ENCODE measurements around the gene POU3F2.

POU3F2 gene

DNA sequence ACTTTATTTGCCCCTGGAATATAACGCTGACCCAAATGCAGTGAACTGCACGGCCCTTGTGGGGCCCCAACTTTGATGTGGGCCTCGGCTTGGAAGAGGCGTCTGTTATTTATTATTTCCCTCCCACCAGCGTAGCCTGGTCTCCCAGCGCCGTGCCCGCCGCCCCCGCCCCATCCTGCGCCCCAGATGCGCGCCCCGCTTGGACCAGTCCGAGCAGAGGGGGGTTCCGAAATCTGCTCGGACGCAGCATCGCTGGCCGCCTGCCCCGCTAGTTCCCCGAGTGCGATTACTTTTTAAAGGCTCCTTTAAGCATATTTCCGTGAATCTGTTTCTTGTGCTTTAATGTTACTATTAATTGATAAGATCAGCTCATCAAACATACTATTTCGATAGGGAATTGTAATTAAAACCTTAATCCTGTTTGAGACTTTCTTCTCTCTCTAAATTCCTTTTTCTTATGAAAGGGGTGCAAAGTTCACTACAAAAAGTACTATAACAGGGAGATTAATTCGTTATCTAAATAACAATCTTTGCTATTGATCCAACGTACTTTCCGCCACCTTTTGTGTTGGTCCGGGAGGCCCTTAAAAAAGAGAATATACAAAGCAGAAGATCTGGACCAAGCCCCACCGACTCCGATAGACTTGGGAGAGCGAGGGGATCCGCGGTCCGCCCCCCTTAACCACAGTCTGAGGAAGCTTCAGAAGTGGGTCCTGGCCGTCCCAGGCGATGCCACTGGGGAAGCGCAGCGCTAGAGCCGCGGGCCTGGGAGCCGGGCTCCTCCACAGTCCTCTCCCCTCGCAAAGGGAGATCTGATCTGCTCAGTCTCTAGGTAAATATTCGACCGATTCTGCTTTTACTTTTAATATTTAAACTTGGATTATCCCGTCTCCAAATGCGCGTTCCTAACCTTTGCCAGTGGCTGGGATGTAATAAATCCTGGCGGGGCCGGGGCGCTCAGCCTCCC is 10.2 kb downstream of the POU3F2 start:
- no peak for DNase-seq

DNA sequence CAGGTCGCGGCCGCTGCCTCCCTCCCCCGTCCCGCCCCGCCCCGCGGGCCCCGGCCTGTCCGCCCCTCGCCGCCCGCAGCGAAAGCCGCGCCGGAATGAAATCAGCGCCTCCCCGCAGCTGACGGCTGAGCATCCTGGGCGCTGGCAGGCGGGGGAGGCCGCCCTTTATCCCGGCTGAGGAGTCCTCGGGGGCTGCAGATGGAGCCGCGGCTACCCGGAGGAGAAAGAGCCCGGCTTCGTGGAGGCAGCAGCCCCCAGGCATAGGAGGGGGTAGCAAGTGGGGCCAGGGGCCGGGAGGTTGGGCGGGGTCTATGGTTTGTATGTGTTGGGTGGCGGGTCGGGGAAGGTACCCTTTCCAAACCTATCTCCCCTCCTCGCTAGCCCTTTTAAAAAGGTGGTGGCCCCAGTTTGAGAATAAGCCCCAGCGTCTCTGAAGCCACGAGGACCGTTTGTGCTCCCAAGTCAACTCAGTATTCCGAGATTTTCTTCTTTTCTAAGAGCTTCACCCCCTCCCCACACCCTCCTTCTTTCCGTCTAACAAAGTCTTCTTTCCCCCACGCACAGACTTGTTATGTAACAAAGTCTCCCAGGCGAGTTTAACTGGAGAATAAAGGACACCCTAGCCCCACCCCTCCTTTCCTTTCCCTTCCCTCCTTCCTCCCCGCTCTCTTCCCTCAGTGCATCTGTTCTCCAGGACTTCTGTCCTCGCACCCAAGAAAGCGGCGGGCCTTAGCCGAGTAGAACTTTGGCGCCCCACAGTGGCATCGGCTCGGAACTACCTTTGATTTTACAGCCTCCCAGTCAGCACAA is 11.0 kb downstream of the POU3F2 start:
- DNase-seq = peak; percentile 68

DNA sequence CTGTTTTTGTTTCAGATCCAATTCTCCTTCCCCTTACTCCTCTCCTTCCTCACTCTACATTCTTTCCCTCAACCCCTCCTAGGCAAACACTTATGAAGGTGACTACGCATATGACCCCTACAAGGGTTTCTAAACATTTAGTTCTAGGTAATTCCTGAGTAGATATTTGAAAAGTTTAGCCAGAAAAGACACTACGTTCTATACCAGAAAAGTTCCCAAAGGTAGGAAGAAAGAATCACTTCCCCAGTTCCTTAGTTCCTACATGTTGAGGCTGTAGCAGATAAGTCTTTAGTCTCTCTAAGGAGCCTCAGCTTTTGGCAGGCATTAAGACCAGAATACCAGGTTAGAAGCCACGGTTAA is 11.6 kb downstream of the POU3F2 start:
- DNase-seq = no peak

- DNase-seq = no peak
These were observed 13.0 kb downstream of the POU3F2 start for GRCh38 chr6:98847416-98847778.

DNA sequence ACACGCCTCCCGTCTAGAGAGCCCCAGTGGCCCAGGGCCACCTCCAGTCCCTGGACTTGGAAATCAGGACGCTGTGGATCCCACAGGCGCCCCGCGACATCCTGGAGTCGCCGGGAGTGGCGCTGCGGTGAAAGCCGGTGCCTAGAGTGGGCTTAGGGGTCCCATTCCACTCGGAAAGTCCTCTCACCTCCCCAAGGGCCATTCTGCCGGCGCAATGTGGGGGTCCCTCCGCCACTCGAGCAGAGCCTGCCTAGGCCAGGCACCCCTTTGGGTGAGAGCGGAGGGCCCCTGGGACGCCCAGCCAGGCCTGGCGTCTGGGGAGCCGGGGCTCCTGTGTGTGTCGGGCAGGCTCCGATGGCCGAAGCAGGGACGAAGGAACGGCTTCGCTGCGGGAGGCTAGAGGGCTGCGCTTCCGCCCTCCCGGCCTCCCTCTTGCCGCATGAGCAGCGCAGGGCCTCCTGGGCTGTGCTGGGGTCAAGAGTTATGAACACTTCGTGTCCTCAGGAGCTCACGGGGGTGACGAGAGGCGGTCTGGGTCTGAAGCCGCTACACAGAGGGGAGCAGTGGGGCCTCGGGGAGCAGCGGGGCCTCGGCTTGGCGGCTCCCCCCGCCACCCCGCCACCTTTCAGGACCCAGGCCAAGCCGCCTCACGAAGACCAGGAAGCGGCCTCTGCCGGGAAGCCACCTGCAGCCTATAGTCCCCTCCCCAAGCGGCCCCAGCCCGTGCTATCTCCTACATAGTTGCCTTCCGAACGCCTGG is 13.6 kb downstream of the POU3F2 start:
- DNase-seq = no peak

DNA sequence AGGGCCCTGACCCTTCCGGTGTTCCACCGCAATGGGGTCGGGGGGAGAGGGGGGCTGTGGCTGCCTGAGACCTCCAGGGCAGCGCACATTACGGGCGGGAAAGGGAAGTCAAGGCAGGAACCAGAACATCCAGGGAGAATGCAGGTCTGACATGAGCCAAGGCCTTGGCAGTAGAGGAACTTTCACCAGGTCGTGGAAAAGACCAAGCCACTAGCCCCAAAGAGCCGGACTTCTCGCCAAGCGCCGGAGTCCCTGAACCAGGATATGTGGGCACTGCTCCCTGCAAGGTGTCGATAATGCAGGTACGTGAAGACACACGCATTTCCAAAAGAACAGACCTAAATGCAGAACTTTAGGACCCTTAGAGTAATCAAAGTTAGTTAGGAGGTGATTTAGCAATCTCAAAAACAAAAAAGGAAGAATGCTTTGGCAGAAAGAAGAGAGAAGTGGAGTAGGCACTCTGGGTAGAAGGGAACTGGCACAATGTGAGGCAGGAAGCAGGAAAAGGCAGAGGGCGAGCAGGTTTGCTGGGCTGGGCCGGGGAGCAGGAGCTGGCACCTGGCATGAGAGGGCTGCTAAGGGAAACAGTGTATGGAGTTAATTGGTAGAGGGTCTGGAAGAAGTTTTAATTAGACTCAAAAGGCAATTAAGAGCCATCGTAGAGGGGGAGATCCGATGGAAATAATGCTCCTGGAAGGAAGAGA is 14.3 kb downstream of the POU3F2 start:
- DNase-seq = no peak

DNA sequence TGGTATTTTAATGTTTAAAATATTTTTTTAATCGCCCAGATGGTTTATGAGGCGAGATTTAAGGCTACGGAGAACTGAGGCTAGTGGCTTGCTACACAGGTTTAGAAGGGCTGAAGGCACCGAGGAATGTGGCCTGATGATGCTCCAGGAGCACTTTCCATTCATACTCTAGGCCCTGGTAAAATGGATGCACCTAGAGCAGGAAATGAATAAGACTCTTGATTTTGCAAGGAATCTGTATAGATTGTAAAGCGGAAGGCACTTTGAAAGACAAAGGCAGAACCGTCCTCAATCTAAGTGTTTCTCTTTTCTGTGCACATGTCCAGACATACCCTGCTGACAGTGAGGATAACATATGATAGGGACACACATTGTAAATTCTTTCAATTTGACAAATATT is 30.1 kb downstream of the POU3F2 start:
- DNase-seq = no peak

DNA sequence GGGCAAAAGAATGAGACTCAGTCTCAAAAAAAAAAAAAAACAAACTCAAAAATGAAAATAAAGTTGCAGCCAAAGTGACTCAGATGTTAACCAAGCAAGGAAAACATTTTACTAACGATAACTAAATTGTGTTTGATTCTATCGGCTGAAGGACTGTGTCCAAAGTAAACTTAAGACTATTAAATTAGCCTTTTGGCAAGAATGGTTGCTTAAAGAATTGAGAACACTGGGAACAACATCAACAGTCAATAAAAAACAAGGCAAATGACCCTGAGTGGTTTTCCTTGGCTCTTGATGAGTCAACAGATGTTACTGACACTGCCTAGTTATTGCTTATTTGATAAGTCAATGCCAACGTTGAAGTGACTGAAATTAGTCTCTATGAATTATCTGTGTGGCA is 36.7 kb downstream of the POU3F2 start:
- no peak for DNase-seq

DNA sequence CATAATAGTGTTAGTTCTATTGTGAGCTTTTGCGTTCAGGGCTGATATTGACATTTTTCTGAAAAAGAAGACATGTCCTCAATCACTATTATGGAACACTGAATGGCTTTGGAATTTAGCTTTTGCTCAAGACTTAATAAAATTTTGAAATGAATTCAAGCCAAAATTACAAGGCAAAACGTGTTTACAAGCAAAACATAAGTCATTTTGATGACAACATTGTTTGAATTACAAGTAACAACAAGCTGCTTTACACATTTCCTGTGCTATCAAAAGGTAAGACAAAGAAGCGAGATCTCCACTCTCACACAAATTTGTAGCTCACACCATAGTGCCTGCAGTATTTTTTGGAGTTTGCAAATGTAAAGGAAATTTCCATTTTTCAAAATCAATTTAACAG is 37.4 kb downstream of the POU3F2 start:
- DNase-seq = no peak

DNA sequence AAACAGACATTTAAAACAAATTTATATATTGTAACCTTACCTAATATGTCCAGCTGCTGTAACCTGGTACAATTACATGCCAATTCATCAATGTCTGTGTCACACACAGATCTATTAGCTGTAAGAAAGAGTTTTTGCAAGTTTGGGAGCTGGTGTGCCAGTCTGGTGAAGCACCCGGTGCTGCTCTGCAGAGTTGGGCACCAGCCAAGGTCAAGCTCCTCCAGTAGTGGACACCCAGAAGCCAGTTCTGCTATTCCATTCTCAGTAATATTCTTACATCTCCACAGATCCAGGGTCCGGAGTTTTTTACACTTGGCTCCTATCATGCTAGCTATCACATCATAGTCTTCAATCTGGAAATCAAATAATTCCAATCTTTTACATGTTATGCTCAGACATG is 41.0 kb downstream of the POU3F2 start:
- no peak for DNase-seq

DNA sequence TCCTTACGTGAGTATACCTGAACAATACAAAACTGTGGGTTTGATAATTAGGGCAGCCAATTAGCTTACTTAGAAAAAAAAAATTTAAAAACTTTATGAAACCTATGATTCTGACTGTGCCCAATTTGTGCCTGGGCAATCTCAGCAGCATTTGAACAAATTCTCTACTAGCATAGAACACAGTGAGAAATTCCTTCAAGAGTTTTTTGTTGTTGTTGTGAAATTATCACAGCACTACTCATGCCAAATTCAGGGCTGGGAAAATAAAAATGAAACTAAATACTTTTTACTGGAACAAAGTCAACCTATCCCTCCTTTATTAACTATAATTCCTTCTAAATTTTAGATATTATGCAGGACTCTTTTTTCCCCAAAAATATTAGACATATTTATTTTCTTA is 42.9 kb downstream of the POU3F2 start:
- no peak for DNase-seq

GRCh38 chr6:98880486-98880885 is 46.1 kb downstream of the POU3F2 start:
- no peak for DNase-seq

- DNase-seq = no peak
These were observed 51.0 kb downstream of the POU3F2 start for GRCh38 chr6:98885330-98885729.

DNA sequence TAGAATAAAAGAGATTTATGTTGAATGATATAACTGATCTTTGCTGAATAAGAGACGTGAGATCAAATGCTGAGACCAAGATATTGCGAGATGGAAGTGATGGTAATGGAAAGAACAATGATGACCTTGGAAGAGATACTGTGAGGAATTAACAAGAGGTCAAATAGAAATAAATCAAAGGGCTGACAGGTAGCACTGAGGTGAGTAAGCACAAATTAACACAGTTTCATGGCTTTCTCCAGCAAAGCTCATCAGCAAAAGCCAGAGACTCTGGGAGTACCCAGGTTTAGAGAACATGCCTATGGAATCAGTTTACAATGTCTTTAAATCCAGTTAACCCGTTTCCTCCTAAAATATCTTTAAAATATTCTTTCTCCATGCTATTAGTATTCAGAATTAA is 53.3 kb downstream of the POU3F2 start:
- DNase-seq = no peak
